Effector memory CD4-positive, alpha-beta T cell (primary cell): Measurements from ENCODE around the gene TMEM218.

Experiments
- DNase-seq, 3 donors: peaks; one replicate each; pipeline ENCODE4 v3.0.0-alpha.2; 2020
- H3K27ac ChIP-seq: 2 replicates; pipeline ENCODE4 v1.7.0; 2013; ENCODE audit warnings: mild to moderate bottlenecking, low read length, moderate library complexity; ENCODE audit not compliant: insufficient read depth, poor library complexity, severe bottlenecking
- H3K27me3 ChIP-seq: replicated peaks from 2 replicates; pipeline ENCODE4 v1.7.0; 2013; ENCODE audit warnings: mild to moderate bottlenecking, low read length; ENCODE audit not compliant: insufficient read depth, control insufficient read depth, poor library complexity, severe bottlenecking
- H3K36me3 ChIP-seq: 2 replicates; pipeline ENCODE4 v1.7.0; 2013; ENCODE audit warnings: mild to moderate bottlenecking, low read length, moderate library complexity; ENCODE audit not compliant: control insufficient read depth, insufficient read depth
- H3K4me1 ChIP-seq: 2 replicates; pipeline ENCODE4 v1.7.0; 2013; ENCODE audit warnings: low read length, mild to moderate bottlenecking; ENCODE audit not compliant: control insufficient read depth, insufficient read depth, poor library complexity, severe bottlenecking
- H3K4me3 ChIP-seq: 2 replicates; pipeline ENCODE4 v1.7.0; 2013; ENCODE audit warnings: low read length, low read depth, mild to moderate bottlenecking; ENCODE audit not compliant: insufficient read depth, poor library complexity, severe bottlenecking
- H3K9me3 ChIP-seq: 2 replicates; pipeline ENCODE4 v1.7.0; 2013; ENCODE audit warnings: mild to moderate bottlenecking, low read length, moderate library complexity; ENCODE audit not compliant: control insufficient read depth

Gene TMEM218

DNA sequence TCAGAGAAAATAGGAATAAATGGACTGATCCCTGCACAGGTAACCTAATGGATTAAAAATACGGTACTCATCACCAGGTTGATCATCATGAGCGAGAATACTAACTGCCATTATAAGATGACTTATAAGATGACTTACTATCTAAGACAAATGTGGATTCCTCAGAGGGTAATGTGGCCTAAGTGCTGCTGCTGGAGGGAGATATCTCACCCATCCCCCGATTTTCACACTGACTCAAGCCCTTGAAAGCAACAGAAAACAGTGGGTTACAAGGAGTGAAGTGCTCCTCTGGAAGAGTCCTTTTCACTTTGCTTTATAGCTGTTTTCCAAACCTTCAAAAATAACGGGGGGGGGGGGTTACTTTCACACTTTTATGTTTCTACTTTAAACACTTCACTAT lies 920 bp downstream of the TMEM218 start:
- Histone ChIP-seq H3K36me3 (no peaks in the 10 kb centered on the region), H3K27ac (peak overlapping the region; percentile 73), H3K27me3 (no peaks in the 10 kb centered on the region), H3K4me3 (peak overlapping the region; percentile 77), H3K9me3 (no peaks in the 10 kb centered on the region), H3K4me1 (peaks cover 7% of the 10 kb centered on the region)
- no peak for DNase-seq

DNA sequence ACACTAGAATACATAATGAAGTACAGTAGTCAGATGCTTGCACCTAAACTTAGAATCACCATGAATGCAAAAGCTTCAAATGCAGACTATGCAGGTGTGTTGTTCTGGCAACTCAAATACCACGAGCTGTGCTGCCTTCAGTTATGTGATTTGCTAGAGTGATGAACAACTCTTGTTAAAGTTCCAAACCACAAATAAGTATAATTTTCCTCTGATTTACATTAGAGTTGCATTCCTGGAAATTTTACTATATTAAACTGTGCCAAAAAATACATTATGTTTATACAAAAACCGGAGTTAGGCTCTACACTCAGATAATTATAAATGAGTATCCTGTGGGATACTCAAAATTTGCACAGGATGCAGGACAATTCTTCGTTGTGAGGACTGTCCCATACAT lies 3.0 kb downstream of the TMEM218 start:
- H3K36me3 ChIP-seq, result no peaks in the 10 kb centered on the region
- DNase-seq, result no peak
- H3K9me3 ChIP-seq, result no peaks in the 10 kb centered on the region
- no peaks in the 10 kb centered on the region for H3K27me3 ChIP-seq
- H3K27ac ChIP-seq, result no peak overlapping the region
- H3K4me3 ChIP-seq, result no peak overlapping the region
- H3K4me1 ChIP-seq, result peaks cover 7% of the 10 kb centered on the region

DNA sequence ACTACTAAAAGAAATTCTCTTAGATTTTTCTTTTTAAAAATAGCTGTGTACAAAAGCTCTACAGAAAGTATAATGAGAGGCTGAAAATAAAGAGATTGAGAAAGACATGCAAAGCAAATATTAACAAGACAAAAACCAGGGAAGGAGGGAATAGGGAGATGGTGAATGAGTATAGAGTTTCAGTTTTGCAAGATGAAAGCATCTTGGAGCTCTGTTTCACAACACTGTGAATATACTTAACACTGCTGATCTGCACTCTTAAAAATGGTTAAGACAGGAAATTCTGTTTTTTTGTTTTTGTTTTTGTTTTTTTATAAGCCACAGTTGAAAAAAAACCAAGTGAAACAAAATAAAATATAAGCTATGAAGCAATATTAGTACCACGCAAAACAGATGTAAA lies 5.5 kb downstream of the TMEM218 start:
- H3K27me3 ChIP-seq, result no peaks in the 10 kb centered on the region
- no peak for DNase-seq
- peaks cover 4% of the 10 kb centered on the region for H3K36me3 ChIP-seq
- H3K4me1 ChIP-seq, result peaks cover 7% of the 10 kb centered on the region
- no peak overlapping the region for H3K27ac ChIP-seq
- H3K9me3 ChIP-seq, result no peaks in the 10 kb centered on the region
- no peak overlapping the region for H3K4me3 ChIP-seq

DNA sequence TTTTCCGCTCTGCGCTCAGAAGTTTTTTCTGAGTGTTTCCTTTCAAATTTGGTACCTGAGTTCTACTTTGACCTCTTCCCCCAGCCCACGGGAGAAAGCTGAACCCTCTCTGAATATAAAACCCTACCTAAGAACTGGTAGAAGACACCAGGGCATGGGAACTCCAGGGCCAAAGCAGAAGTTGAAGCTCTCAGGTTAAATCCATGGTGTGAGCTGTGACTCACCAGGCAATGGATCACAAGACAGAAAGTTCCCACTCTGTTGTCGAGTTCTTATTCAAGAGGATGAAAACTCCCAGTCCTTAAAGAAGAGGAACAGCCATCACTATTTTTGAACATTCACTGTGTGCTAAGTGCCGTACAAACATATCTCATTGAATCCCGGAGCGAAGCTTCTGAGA lies 8.9 kb downstream of the TMEM218 start:
- Histone ChIP-seq H3K27me3 (no peaks in the 10 kb centered on the region), H3K36me3 (peaks cover 21% of the 10 kb centered on the region), H3K4me1 (no peaks in the 10 kb centered on the region), H3K4me3 (no peak overlapping the region), H3K9me3 (no peaks in the 10 kb centered on the region), H3K27ac (no peak overlapping the region)
- DNase-seq, result no peak

DNA sequence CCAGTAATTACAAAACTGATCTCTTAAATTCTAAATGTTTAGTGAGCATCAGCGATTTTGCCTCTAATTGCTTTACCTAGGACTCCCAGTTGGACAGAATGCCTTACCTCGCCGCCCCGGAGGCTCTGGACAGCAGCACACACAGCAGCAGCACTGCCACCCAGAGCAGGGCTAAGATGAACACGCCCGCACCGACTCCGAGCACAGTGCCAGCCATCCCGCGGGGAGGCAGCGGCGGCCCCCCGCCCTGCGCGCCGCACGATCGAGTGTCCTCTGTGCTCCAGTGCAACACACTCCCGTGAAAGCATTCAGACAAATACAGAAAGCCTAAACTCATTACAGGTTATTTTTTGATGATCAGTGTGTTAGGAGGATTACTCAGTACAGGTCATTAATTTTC lies 9.4 kb downstream of the TMEM218 start:
- no peaks in the 10 kb centered on the region for H3K9me3 ChIP-seq
- H3K4me3 ChIP-seq, result no peak overlapping the region
- peaks cover 21% of the 10 kb centered on the region for H3K36me3 ChIP-seq
- H3K27ac ChIP-seq, result no peak overlapping the region
- H3K27me3 ChIP-seq, result no peaks in the 10 kb centered on the region
- no peaks in the 10 kb centered on the region for H3K4me1 ChIP-seq
- DNase-seq, result no peak

DNA sequence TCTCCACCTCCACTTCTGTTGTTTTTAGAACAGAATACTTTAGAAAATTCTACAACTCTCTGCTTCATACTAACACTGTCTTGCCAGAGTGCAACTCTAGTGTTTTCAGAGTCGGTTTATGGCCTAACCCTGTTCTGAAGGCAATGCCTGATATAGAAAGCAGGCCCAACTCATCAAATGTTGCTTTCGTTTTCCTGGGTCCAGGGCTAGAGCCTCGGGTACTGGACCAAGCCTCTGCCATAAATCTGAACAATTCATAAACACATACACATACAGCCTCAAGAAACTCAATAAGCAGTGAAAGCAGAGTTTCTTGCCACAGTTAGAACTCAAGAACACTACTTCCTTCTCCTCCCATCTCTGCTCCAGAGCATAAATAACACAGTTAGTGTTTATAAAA lies 9.8 kb downstream of the TMEM218 start:
- Histone ChIP-seq H3K9me3 (no peaks in the 10 kb centered on the region), H3K4me3 (no peak overlapping the region), H3K27ac (no peak overlapping the region), H3K36me3 (peaks cover 21% of the 10 kb centered on the region), H3K27me3 (no peaks in the 10 kb centered on the region), H3K4me1 (no peaks in the 10 kb centered on the region)
- DNase-seq, result no peak

DNA sequence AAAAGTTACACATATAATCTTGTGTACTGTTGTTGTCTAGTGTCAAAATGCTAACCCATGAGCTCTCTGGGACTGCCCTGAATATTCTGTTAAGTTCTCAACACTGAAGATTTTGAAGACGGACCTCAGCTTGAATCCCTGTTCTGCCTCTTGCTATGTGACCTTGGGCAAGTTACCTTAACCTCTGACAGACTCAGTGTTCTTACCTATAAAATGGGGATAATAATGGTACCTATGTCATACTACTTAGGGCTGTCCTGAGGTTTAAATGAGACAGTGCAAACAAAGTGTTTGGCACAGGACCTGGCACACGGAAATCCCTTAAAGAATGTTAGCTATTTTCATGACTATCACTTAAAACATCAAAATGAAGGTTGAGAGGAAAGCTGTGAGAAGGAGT lies 11.3 kb downstream of the TMEM218 start:
- Histone ChIP-seq H3K36me3 (peaks cover 26% of the 10 kb centered on the region), H3K4me1 (no peaks in the 10 kb centered on the region), H3K9me3 (no peaks in the 10 kb centered on the region), H3K4me3 (no peak overlapping the region), H3K27ac (no peak overlapping the region), H3K27me3 (no peaks in the 10 kb centered on the region)
- no peak for DNase-seq

DNA sequence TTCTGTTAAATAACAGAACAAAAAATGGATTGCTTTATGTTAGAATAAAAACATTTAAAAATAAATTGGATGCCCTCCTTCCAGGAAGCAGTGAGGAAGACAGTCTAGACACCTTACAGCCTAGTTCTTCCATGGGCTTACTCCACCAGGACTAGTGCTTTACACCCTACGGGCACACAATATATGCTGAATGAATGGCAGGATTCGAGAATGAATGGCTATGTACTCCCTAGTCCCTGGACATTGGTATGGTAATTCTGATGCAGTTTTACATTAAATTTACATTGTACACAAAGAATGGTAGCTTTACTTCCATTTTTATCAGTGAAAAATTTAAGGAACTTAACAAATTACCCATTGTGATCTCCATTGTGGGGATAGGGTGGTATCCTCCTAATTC lies 16.7 kb downstream of the TMEM218 start:
- Histone ChIP-seq H3K36me3 (peaks cover 13% of the 10 kb centered on the region), H3K27ac (no peak overlapping the region), H3K4me3 (no peak overlapping the region), H3K4me1 (no peaks in the 10 kb centered on the region), H3K27me3 (no peaks in the 10 kb centered on the region), H3K9me3 (no peaks in the 10 kb centered on the region)
- no peak for DNase-seq

DNA sequence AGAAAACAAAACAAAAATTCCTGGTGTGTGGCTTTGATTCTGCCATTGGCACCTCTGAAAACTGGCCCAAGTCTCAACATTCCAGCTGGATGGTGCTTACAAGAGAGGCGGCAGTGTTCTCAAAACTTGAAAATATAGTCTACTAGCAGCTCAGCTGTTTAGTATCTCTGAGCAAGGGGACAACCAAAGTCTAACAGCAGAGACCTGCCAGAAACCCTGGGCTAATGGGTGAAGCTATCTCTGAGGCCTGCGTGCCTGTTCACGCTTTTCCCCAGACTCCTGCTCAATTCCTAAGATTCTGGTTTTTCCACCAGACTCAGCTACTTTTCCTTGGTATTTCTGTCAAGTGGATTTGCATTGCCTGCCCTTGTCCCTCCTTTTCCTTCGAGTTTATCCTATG lies 17.9 kb downstream of the TMEM218 start:
- Histone ChIP-seq H3K4me1 (no peaks in the 10 kb centered on the region), H3K9me3 (no peaks in the 10 kb centered on the region), H3K4me3 (no peak overlapping the region), H3K27ac (no peak overlapping the region), H3K27me3 (no peaks in the 10 kb centered on the region), H3K36me3 (peaks cover 8% of the 10 kb centered on the region)
- no peak for DNase-seq

DNA sequence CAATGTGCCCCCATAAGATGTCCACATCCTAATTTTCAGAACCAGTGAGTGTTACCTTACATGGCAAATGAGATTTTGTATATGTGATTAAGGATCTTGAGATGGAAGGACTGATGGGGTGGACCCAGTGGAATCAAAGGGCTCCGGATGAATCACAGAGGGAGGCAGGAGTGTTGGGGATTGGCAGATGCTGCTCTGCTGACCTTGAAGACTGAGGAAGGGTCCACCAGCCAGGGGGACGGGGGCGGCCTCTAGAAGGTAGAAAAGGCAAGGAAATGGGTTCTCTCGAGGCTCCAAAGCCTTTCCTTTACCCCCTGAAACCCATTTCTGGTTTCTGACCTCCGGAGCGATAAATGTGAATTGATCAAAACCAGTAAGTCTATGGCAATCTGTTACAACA lies 18.8 kb downstream of the TMEM218 start:
- Histone ChIP-seq H3K27ac (no peak overlapping the region), H3K9me3 (no peaks in the 10 kb centered on the region), H3K36me3 (peaks cover 6% of the 10 kb centered on the region), H3K27me3 (no peaks in the 10 kb centered on the region), H3K4me3 (no peak overlapping the region), H3K4me1 (no peaks in the 10 kb centered on the region)
- DNase-seq, result no peak
